ENCODE data around the gene DDX51.
"Not testable (repeated sequence)": the region's sequence is repeated elsewhere in the genome, so short reads cannot be mapped to it uniquely, and the experiment has no call there.

Gene DDX51

DNA sequence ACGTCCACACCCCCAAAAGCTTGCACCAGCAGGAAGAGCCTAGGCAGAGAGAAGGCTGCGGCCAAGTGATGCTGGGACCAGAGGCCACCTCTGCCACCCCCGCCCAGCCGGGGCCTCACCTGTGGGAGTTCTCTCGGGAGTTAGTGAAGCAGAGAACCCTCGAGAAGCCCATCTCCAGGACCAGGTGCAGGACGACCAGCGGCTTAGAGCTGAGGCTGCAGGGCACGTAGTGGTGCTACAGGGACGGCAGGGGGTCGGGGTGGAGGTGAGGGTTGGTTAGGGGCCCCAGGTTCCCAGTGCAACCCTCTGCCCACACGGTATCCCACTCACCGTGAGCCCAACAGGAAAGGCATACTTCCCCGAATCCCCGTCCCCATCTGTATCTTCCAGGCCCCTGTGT is 3.6 kb downstream of the DDX51 start:
- TF ChIP-seq, protein P1, sequence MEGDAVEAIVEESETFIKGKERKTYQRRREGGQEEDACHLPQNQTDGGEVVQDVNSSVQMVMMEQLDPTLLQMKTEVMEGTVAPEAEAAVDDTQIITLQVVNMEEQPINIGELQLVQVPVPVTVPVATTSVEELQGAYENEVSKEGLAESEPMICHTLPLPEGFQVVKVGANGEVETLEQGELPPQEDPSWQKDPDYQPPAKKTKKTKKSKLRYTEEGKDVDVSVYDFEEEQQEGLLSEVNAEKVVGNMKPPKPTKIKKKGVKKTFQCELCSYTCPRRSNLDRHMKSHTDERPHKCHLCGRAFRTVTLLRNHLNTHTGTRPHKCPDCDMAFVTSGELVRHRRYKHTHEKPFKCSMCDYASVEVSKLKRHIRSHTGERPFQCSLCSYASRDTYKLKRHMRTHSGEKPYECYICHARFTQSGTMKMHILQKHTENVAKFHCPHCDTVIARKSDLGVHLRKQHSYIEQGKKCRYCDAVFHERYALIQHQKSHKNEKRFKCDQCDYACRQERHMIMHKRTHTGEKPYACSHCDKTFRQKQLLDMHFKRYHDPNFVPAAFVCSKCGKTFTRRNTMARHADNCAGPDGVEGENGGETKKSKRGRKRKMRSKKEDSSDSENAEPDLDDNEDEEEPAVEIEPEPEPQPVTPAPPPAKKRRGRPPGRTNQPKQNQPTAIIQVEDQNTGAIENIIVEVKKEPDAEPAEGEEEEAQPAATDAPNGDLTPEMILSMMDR (conservative IDR thresholded peaks at IDR 0.05): no peak
- TF ChIP-seq ZFX (IDR thresholded peaks at IDR 0.05): no peak
- no peak overlapping the region for H3K27ac ChIP-seq

GRCh38 chr12:132139912-132140311 is 4.2 kb downstream of the DDX51 start:
- no peak for TF ChIP-seq ZFX (IDR thresholded peaks at IDR 0.05)
- TF ChIP-seq, protein P1 (conservative IDR thresholded peaks at IDR 0.05): no peak
- no peak overlapping the region for H3K27ac ChIP-seq

DNA sequence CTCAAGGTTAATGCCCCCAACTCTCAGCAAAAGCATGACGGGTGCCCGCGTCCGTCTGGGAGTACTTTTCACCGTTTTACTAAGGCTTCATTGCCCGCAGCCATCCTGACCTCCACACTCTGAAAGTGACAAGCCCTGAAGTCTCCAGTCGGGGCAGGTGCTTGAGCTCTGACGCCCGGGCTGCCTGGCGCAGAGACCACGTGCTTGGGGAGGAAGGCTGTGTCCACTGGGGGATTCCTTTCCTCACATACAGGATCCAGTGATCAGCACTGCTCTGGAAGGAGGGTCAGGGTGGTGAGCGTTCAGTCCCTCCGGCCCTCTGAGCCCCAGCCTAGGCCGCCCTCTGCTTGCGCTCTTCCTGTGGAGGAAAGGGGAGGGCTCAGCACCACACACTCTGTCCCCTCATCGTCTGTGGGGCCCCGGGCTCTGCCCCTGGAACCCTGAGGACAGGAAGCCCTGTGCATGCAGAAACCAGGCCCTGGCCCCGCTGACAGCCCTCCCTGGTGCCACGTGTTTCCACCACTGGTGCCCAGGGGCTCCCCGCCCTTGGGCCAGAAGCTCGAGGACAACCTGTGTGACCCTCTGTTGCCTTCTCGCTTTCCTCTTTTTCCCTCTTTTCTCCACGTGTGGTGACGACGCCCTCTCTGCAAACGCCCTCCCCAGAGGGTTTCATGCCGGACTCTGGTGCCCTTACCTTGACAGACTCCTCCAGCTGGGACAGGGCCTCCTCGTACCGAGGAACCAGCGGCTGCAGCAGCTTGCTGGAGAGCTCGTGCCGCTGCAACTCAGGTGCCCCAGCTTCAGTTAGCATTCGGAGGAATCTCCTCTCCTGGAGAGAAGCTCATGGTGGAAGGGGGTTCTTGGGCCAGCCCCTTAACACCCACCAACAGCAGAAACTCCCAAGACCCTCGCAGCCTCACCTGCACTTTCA is 4.9 kb downstream of the DDX51 start:
- H3K27ac ChIP-seq: no peak overlapping the region
- TF ChIP-seq, protein P1 (conservative IDR thresholded peaks at IDR 0.05): no peak
- TF ChIP-seq ZFX (IDR thresholded peaks at IDR 0.05): no peak

DNA sequence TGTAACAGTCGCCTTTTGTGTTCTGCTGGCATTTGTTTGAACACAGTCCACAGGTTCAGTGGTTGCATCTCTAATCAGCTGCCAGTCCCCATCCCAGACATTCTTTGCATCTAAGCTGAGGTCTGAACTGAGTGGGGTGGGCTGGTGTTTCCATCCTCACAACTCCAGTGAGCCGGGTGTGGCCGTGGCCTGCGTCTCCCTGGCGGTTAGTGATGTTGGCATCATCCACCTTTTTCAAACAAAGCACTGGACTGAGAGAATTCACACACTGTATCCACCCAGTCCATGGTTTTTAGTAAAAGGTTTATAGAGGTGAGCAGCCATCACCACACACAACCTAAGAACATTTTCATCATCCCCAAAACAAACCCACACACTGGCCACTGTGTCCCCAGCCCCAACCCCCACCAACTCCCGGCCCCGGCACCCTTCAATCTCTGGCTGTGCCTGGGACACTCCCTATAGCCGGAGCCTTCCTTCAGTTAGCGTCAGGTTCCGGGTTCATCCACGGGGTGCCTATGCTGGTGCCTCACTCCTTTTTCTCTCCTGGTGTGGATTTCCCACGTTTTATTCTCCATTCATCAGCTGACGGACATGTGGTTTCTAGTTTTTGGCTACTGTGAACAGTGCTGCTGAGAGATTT is 6.5 kb downstream of the DDX51 start:
- no peak overlapping the region for H3K27ac ChIP-seq
- TF ChIP-seq ZFX (IDR thresholded peaks at IDR 0.05): no peak
- TF ChIP-seq, protein P1 (conservative IDR thresholded peaks at IDR 0.05): no peak

GRCh38 chr12:132136226-132136625 is 7.9 kb downstream of the DDX51 start:
- H3K27ac ChIP-seq: not testable (repeated sequence)

DNA sequence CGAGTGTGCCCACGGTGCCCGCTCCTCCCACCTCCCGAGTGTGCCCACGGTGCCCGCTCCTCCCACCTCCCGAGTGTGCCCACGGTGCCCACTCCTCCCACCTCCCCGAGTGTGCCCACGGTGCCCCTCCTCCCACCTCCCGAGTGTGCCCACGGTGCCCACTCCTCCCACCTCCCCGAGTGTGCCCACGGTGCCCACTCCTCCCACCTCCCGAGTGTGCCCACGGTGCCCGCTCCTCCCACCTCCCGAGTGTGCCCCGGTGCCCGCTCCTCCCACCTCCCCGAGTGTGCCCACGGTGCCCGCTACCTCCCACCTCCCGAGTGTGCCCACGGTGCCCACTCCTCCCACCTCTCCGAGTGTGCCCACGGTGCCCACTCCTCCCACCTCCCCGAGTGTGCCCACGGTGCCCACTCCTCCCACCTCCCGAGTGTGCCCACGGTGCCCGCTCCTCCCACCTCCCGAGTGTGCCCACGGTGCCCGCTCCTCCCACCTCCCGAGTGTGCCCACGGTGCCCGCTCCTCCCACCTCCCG is 9.4 kb downstream of the DDX51 start:
- H3K27ac ChIP-seq: not testable (repeated sequence)

DNA sequence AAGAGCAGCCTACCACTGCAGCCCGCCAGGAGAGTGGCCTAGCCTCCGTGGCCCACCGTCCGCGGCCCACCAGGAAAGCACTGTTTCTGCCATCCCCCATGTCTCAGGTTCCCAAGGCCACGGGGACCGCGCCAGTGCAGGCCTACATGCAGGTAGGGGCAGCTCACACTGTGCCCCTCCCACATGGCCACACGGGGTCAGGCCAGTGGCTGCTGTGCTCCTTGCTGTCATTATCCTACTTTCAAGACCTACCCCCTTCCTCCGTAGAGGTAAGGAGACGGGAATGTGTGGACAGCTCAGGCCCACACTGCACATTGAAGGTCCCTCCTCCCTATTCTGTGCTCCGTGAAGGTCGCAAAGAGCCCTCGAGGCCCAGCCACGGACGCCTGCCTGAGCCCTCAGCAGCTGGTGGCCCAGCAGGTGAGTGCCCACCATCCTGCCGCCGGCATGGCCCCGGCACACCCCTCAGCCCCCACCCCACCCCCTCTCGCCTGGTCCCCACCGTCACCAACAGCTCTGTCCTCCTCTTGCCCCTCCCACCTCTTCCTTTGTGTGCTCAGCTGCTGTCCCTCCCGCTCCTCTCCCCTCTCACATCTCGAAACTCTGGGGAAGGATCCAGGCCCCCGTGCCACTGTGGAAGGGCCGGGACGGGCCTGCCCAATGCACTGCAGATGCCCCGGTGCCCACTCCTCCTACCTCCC is 10.0 kb downstream of the DDX51 start:
- TF ChIP-seq ZFX (IDR thresholded peaks at IDR 0.05): no peak
- TF ChIP-seq, protein P1 (conservative IDR thresholded peaks at IDR 0.05): no peak
- no peak overlapping the region for H3K27ac ChIP-seq
